GM19351 (cell line): Measurements from ENCODE around the gene DNM3.
"Not testable (repeated sequence)": the region's sequence is repeated elsewhere in the genome, so short reads cannot be mapped to it uniquely, and the experiment has no call there.

Source experiments
- ATAC-seq: cut with Tn5 transposase; IDR thresholded peaks from one replicate; pipeline ENCODE4 v1.9.1; 2021; ENCODE audit warnings: mild to moderate bottlenecking, moderate library complexity; ENCODE audit not compliant: unreplicated experiment

Gene DNM3

DNA sequence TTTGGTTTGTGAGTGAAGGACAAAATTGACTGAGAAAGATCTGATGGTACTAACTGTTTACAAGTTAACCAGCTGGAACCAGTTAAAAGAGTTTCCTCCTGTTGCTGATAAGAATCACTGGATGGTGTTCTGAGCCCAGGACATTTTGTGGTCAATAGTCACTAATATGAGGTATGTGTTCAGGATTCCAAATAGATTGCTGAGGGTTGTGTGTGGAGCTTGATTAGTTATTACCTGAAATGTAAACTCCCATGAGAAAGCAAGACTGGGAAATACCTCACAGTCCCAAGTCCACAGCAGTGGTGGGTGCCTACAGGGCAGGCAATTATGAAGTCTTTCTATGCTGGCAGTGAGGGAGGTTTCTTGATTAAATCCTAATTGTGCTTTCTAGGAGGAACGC is 164.6 kb downstream of the DNM3 start:
- no peak for ATAC-seq

GRCh38 chr1:172006660-172007059 is 165.4 kb downstream of the DNM3 start:
- no peak for ATAC-seq

DNA sequence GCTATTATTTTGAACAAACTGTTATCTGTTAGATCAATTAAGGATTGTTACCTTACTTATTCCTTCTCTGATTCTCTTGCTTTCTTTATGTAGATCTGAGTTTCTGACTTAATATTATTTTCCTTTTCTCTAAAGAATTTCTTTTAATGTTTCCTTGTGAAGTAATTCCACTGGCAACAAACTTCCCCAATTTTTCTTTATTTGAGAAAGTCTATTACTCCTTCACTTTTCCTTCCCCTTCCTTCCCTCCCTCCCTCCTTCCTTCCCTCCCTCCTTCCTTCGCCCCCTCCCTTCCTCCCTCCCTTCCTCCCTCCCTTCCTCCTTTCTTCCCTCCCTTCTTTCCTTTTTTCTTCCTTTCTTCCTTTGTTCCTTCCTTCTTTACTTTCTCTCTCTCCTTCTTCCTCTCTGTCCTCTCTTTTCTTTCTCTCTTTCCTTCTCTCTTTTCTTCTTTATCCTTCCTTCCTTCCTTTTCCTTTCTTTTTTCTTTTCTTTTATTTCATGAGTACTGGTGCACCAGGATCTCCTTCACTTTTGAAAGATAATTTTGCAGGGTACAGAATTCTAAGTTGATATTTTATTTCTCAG is 177.5 kb downstream of the DNM3 start:
- no peak for ATAC-seq

DNA sequence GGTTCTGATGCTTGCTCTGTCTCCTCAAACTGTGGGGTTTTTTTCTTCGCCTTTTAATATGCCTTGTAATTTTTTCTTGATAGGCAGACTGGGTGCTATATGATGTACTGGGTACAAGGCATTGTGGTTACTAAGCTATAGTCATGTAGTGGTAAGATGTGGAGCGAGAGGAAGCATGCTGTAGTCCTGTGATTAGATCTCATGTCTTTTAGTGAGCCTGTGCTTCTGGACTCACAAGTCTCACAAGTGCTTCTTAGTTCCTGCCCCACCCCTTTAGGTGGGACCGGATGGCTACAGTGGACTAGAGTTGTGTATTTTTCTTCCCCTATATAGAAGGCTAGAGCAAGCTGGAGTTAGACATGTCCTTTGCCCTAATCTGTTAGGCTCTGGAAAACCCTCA is 178.7 kb downstream of the DNM3 start:
- no peak for ATAC-seq

DNA sequence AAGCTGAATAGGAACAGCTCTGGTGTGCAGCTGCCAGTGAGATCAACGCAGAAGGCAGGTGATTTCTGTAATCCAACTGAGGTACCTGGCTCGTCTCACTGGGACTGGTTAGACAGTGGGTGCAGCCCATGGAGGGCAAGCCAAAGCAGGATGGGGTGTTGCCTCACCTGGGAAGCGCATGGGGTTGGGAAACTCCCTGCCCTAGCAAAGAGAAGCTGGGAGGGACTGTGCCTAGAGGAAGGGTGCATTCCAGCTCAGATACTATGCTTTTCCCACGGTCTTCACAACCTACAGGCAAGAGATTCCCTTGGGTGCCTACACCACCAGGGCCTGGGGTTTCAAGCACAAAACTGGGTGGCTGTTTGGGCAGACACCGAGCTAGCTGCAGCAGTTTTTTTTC is 183.2 kb downstream of the DNM3 start:
- ATAC-seq = no peak

DNA sequence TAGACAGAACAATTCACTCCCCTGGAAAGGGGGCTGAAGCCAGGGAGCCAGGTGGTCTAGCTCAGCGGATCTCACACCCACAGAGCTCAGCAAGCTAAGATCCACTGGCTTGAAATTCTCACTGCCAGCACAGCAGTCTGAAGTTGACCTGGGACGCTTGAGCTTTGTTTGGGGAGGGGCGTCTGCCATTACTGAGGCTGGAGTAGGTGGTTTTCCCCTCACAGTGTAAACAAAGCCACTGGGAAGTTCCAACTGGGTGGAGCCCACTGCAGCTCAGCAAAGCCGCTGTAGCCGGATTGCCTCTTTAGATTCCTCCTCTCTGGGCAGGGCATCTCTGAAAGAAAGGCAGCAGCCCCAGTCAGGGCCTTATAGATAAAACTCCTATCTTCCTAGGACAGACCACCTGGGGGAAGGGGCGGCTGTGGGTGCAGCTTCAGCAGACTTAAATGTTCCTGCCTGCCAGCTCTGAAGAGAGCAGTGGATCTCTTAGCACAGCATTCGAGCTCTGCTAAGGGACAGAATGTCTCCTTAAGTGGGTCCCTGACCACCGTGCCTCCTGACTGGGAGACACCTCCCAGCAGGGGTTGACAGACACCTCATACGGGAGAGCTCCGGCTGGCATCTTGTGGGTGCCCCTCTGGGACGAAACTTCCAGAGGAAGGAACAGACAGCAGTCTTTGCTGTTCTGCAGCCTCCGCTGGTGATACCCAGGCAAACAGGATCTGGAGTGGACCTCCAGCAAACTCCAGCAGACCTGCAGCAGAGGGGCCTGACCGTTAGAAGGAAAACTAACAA is 183.8 kb downstream of the DNM3 start:
- ATAC-seq = not testable (repeated sequence)

DNA sequence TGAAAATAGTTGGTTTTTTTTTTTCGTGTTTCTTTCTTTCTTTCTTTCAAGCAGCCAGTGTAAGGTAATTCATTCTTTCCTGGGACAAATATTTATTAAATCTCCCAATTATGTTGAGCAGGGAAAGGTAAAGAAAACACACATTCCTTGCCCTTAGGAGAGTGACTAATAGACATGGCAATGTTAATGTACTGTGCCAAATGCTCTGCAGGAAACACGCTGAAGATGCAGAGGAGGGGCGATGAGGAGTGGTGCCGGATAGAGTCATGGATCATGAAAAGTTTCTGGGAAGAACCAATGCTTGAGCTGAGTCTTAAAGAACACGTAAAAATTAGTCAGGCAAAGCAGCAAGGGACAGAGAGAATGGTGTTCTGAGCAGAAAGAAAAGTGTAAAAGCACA is 199.2 kb downstream of the DNM3 start:
- ATAC-seq = no peak

DNA sequence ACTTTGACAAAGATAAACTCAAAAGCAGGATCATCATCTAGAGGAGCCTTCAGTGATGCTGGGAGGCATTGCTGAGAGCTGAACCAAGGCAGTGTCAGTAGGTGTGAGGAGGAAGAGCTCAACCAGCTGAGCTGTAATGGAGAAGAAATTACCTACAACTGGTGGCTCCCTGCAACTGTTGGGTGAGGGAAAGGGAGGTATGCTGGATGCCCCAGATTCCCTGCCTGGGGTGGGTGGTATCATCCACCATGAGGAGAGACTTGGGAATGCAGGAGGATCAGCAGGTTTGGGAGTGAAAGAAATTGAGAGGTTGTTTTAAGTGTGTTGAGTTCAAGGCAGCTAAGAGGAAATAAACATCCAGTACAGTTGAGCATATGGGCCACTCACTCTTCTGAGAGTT is 199.8 kb downstream of the DNM3 start:
- no peak for ATAC-seq

- no peak for ATAC-seq
Measured at GRCh38 chr1:172041742-172042141, 200.4 kb downstream of the DNM3 start.

DNA sequence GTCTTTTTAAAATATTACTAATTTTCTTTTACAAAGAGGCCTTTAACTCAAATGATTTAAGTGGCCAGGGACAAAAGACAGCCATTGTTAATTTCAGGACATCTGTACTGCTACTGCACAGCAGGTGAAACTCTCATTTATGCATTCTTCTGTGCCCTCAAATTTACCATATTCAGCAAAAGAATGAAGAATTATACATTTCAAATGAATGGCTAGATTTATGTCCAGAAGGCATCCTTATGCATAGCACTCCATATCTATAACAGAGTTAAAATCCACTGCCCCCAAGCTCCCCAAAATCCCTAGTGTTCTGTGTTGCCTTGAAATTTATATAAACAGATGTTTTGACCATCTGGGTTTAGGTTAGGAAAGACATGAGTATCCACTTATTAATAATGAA is 202.6 kb downstream of the DNM3 start:
- ATAC-seq = no peak

- ATAC-seq = no peak
Measured at GRCh38 chr1:172051898-172052297, 210.6 kb downstream of the DNM3 start.

GRCh38 chr1:172054172-172054571 is 212.9 kb downstream of the DNM3 start:
- ATAC-seq = no peak

- not testable (repeated sequence) for ATAC-seq
Measured at GRCh38 chr1:172055816-172056419, 214.6 kb downstream of the DNM3 start.

GRCh38 chr1:172068334-172068733 is 227.0 kb downstream of the DNM3 start:
- no peak for ATAC-seq

DNA sequence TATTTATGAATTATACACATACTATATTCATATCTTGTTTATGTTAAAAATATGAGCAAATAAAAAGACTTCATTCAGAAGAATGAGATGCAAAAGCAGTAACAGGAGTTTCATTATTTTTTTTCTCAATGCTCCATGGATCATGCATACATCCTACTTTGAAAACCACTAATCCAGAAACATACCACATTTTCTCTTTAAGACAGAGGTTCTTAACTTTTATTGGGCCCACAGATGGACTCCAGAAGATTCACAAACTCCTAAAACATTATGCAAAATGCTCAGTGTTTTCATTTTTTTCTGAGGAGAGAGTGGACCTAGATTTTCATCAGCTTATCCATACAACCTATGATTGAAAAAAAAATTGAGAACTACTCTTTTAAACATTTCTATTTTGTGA is 227.8 kb downstream of the DNM3 start:
- no peak for ATAC-seq

- ATAC-seq = no peak
Measured at GRCh38 chr1:172069534-172069933, 228.2 kb downstream of the DNM3 start.

DNA sequence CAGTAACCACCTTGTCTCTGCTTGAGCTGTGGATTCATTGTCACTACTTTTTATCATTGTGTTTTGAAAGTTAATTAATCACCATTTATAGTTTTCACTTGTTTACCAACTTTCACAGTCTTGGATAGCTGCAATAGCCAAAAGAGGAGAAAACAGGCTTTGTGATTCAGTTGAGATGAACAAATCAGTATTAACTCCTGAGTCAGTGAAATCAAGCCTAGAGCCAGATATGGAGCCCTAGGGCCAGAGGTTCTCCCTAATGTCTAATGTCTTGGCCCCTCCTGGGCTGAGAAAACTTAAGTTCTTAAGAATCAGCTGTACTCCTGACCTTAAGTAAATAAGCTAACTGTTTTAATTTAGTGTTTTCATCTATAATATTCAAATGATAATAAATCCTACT is 228.8 kb downstream of the DNM3 start:
- no peak for ATAC-seq

GRCh38 chr1:172071746-172072145 is 230.4 kb downstream of the DNM3 start:
- no peak for ATAC-seq

DNA sequence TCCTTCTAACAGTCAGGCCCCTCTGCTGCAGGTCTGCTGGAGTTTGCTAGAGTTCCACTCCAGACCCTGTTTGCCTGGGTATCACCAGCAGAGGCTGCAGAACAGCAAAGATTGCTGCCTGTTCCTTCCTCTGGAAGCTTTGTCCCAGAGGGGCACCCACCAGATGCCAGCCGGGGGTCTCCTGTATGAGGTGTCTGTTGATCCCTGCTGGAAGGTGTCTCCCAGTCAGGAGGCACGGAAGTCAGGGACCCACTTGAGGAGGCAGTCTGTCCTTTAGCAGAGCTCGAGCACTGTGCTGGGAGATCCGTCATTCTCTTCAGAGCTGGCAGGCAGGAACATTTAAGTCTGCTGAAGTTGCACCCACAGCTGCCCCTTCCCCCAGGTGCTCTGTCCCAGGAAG is 238.6 kb downstream of the DNM3 start:
- not testable (repeated sequence) for ATAC-seq

- ATAC-seq = no peak
Measured at GRCh38 chr1:172083191-172083590, 241.9 kb downstream of the DNM3 start.

DNA sequence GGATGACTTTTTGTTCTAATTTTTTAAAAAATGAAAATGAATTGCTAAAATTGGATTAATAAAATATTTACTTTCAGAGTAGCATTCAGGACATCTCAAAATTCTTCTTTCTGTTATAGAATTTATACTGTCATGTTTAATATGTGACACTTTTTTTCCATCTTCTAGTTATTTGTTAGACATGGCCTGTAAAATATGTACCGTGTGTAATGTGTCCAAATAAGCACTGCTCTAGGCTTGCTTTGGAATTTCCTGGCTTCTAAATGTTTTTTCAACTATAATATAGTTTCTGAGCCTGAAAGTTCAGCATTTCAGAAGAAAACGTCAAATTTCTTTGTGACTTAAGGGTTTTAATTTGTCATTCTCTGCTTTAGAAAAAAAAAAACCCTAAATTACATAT is 243.6 kb downstream of the DNM3 start:
- no peak for ATAC-seq

- ATAC-seq = no peak
Measured at GRCh38 chr1:172085317-172085716, 244.0 kb downstream of the DNM3 start.
